Measurements from ENCODE around the gene YEATS4.
"Not testable (repeated sequence)": the region's sequence is repeated elsewhere in the genome, so short reads cannot be mapped to it uniquely, and the experiment has no call there.

YEATS4 gene

GRCh38 chr12:69359531-69360347 is at the start of gene YEATS4:
Gene YEATS4, plus strand, starts transcription at chr12:69359743. Its CDS starts 230 bp downstream, at chr12:69359973.
- peak; percentile 99 for DNase-seq (ENCODE audit: low spot score)

GRCh38 chr12:69313209-69313608 is 46.3 kb upstream of the YEATS4 start:
- DNase-seq (ENCODE audit: low spot score) = no peak

- DNase-seq (ENCODE audit: low spot score) = not testable (repeated sequence)
Measured at GRCh38 chr12:69316784-69317183, 42.8 kb upstream of the YEATS4 start.

GRCh38 chr12:69317233-69317632 is 42.3 kb upstream of the YEATS4 start:
- not testable (repeated sequence) for DNase-seq (ENCODE audit: low spot score)

GRCh38 chr12:69318225-69318624 is 41.3 kb upstream of the YEATS4 start:
- DNase-seq (ENCODE audit: low spot score) = no peak

GRCh38 chr12:69321351-69321750 is 38.2 kb upstream of the YEATS4 start:
- DNase-seq (ENCODE audit: low spot score) = no peak

GRCh38 chr12:69324797-69325466 is 34.6 kb upstream of the YEATS4 start:
- no peak for DNase-seq (ENCODE audit: low spot score)

GRCh38 chr12:69328426-69328825 is 31.1 kb upstream of the YEATS4 start:
- no peak for DNase-seq (ENCODE audit: low spot score)

GRCh38 chr12:69329669-69330428 is 29.7 kb upstream of the YEATS4 start:
- no peak for DNase-seq (ENCODE audit: low spot score)

GRCh38 chr12:69330475-69331473 is 28.8 kb upstream of the YEATS4 start:
- peak; percentile 24 for DNase-seq (ENCODE audit: low spot score)

- DNase-seq (ENCODE audit: low spot score) = no peak
Measured at GRCh38 chr12:69331519-69331908, 28.0 kb upstream of the YEATS4 start.

- no peak for DNase-seq (ENCODE audit: low spot score)
Measured at GRCh38 chr12:69331909-69332684, 27.4 kb upstream of the YEATS4 start.

GRCh38 chr12:69332815-69333358 is 26.7 kb upstream of the YEATS4 start:
- DNase-seq (ENCODE audit: low spot score) = no peak

- no peak for DNase-seq (ENCODE audit: low spot score)
Measured at GRCh38 chr12:69334158-69334557, 25.4 kb upstream of the YEATS4 start.

- no peak for DNase-seq (ENCODE audit: low spot score)
Measured at GRCh38 chr12:69337311-69338090, 22.0 kb upstream of the YEATS4 start.

GRCh38 chr12:69338120-69338859 is 21.3 kb upstream of the YEATS4 start:
- no peak for DNase-seq (ENCODE audit: low spot score)

- DNase-seq (ENCODE audit: low spot score) = no peak
Measured at GRCh38 chr12:69338936-69339335, 20.6 kb upstream of the YEATS4 start.

- DNase-seq (ENCODE audit: low spot score) = no peak
Measured at GRCh38 chr12:69339999-69340398, 19.5 kb upstream of the YEATS4 start.

- no peak for DNase-seq (ENCODE audit: low spot score)
Measured at GRCh38 chr12:69341328-69341727, 18.2 kb upstream of the YEATS4 start.
